K562 (cell line): Measurements from ENCODE around the gene PAQR7. TPM values are rescaled to one million over a fixed set of nuclear protein-coding genes. Genes with fewer than 3 reads are reported as not detected.

Experiments used
- ATAC-seq: fragments of 200-7000 bp; cut with Tn5 transposase; 3 replicates; pipeline ENCODE4 v1.9.1; 2020; ENCODE audit warnings: moderate library complexity
- BruUV-seq: library from RNA; stranded (reverse); fragments of 400-500 nt; replicated peaks from 2 replicates; lab custom pipeline; 2021; lab: Mats Ljungman, UMichigan
- CTCF ChIA-PET: fragments of 300-600 bp; formaldehyde crosslinking; extraction: SDS; loops from one replicate; lab custom pipeline; 2021; ENCODE audit warnings: low intra/inter-chr PET ratio; lab: Yijun Ruan, JAX
- POLR2A ChIA-PET: fragments of 300-600, 350-650 bp; sonication (Branson Sonifier 250); formaldehyde crosslinking; extraction: SDS; loops from one replicate; lab custom pipeline; 2021; ENCODE audit warnings: antibody characterized with exemption, inconsistent platforms; lab: Yijun Ruan, JAX
- DNase-seq, 4 experiments: peaks; one replicate each; pipeline versions ENCODE4 v3.0.0 to v3.0.0-alpha.2; 2011 to 2018; ENCODE audit warnings: low spot score in 3 of 4, mixed read lengths in 3 of 4; ENCODE audit errors: extremely low read depth in 1 of 4
- FAIRE-seq: peaks from 2 replicates; lab custom pipeline; 2011; peaks lifted over from hg19 to GRCh38; lab: Jason Lieb, UNC
- H2AFZ ChIP-seq: 2 replicates; pipeline ENCODE4 v1.6.0; 2011; ENCODE audit warnings: low read depth, low read length, control low read depth, inconsistent platforms
- H3K27ac ChIP-seq: fragments of 200-600 bp; 3 replicates; pipeline ENCODE4 v1.8.0; 2011; ENCODE audit warnings: low read depth, mild to moderate bottlenecking, control low read depth, inconsistent platforms, low read length, moderate library complexity, mixed read lengths; ENCODE audit errors: extremely low read depth
- H3K27me3 ChIP-seq, 2 experiments: fragments of 300-600 bp in 1 of 2; 2 replicates in 1 of 2; 3 replicates in 1 of 2; pipeline versions ENCODE4 v1.6.0 to v1.8.0; 2011; ENCODE audit warnings: inconsistent platforms in 2 of 2, low read length in 2 of 2, mild to moderate bottlenecking in 1 of 2, mixed read lengths in 1 of 2, moderate library complexity in 1 of 2; ENCODE audit not compliant: control insufficient read depth in 2 of 2, insufficient read depth in 2 of 2
- H3K36me3 ChIP-seq: fragments of 300-600 bp; 3 replicates; pipeline ENCODE4 v1.8.0; 2011; ENCODE audit warnings: mild to moderate bottlenecking, low read length, inconsistent platforms; ENCODE audit not compliant: control insufficient read depth, insufficient read depth
- H3K4me1 ChIP-seq, 2 experiments: fragments of 200-600 bp in 1 of 2; replicated peaks in 1 of 2; 2 replicates in 1 of 2; 3 replicates in 1 of 2; pipeline versions ENCODE4 v1.5.1 to v1.8.0; 2011; ENCODE audit warnings: inconsistent platforms in 2 of 2, low read length in 2 of 2, mild to moderate bottlenecking in 1 of 2, mixed read lengths in 1 of 2, moderate library complexity in 1 of 2; ENCODE audit not compliant: control insufficient read depth in 2 of 2, insufficient read depth in 2 of 2
- H3K4me2 ChIP-seq: 2 replicates; pipeline ENCODE4 v1.6.1; 2011; ENCODE audit warnings: low read length, control low read depth, inconsistent platforms, mixed read lengths; ENCODE audit not compliant: insufficient read depth
- H3K4me3 ChIP-seq: fragments of 200-600 bp; sonication (generic), shearing (Covaris generic); 2 replicates; pipeline ENCODE4 v1.5.1; 2016; ENCODE audit warnings: control low read depth, inconsistent platforms
- H3K79me2 ChIP-seq: fragments of 200-600 bp; 3 replicates; pipeline ENCODE4 v1.8.0; 2011; ENCODE audit warnings: low read length, inconsistent platforms; ENCODE audit not compliant: control insufficient read depth, insufficient read depth
- H3K9ac ChIP-seq, 2 experiments: 2 replicates each; pipeline versions ENCODE4 v1.6.0 to v1.6.1; 2011; ENCODE audit warnings: low read depth in 2 of 2, low read length in 2 of 2, control low read depth in 1 of 2, inconsistent platforms in 1 of 2, mild to moderate bottlenecking in 1 of 2, mixed read lengths in 1 of 2; ENCODE audit not compliant: insufficient read depth in 1 of 2
- H3K9me1 ChIP-seq: one replicate; pipeline ENCODE4 v1.6.0; 2011; ENCODE audit warnings: inconsistent platforms, mild to moderate bottlenecking, low read length, moderate library complexity; ENCODE audit not compliant: control insufficient read depth, insufficient read depth
- H3K9me3 ChIP-seq: replicated peaks from 2 replicates; pipeline ENCODE4 v1.5.1; 2011; ENCODE audit warnings: low read depth, low read length, inconsistent platforms; ENCODE audit not compliant: control insufficient read depth, insufficient read depth
- H4K20me1 ChIP-seq: replicated peaks from 2 replicates; pipeline ENCODE4 v1.6.1; 2011; ENCODE audit warnings: low read length, inconsistent platforms, mixed read lengths; ENCODE audit not compliant: control insufficient read depth, insufficient read depth
- ARID3B ChIP-seq: fragments of 250-450 bp; sonication (Bioruptor Pico); IDR thresholded peaks from 2 replicates; pipeline ENCODE4 v1.4.0; 2020; ENCODE audit warnings: borderline replicate concordance
- ARNT ChIP-seq, 2 experiments: fragments of 450-650 bp; IDR thresholded peaks; 2 replicates each; pipeline ENCODE4 v1.6.1; 2016; ENCODE audit warnings: mild to moderate bottlenecking in 1 of 2
- HDAC2 ChIP-seq: fragments of 450-650 bp; IDR thresholded peaks from 2 replicates; pipeline ENCODE4 v1.6.1; 2016; ENCODE audit warnings: mild to moderate bottlenecking
- HEY1 ChIP-seq: fragments of 250-450 bp; sonication (Bioruptor Pico); IDR thresholded peaks from 2 replicates; pipeline ENCODE4 v1.5.0; 2020; ENCODE audit warnings: mild to moderate bottlenecking, moderate library complexity, borderline replicate concordance
- MCM2 ChIP-seq: fragments of 450-650 bp; IDR thresholded peaks from 2 replicates; pipeline ENCODE4 v1.6.1; 2017; ENCODE audit warnings: low read depth, mild to moderate bottlenecking
- NCOR1 ChIP-seq: fragments of 450-650 bp; IDR thresholded peaks from 2 replicates; pipeline ENCODE4 v1.6.1; 2016; ENCODE audit warnings: mild to moderate bottlenecking, moderate library complexity
- NFIX ChIP-seq: fragments of 250-450 bp; sonication (Bioruptor Pico); IDR thresholded peaks from 2 replicates; pipeline ENCODE4 v1.4.0; 2020; ENCODE audit warnings: low read depth, mild to moderate bottlenecking, moderate library complexity
- RAD21 ChIP-seq, 2 experiments: fragments of 250-450 bp in 1 of 2; fragments of 450-650 bp in 1 of 2; sonication (Bioruptor Pico) in 1 of 2; formaldehyde crosslinking in 1 of 2; IDR thresholded peaks in 1 of 2; conservative IDR thresholded peaks in 1 of 2; 2 replicates each; pipeline versions ENCODE4 v1.4.0 to v1.8.0; 2020 to 2022; ENCODE audit warnings: mild to moderate bottlenecking in 2 of 2, moderate library complexity in 1 of 2
- SREBF2 ChIP-seq: sonication (generic); formaldehyde crosslinking; IDR thresholded peaks from 2 replicates; pipeline ENCODE4 v1.4.0; 2020; ENCODE audit warnings: mild to moderate bottlenecking, missing genetic modification reagents
- TFE3 ChIP-seq: fragments of 450-650 bp; formaldehyde crosslinking; IDR thresholded peaks from 2 replicates; pipeline ENCODE4 v1.4.0; 2020; ENCODE audit warnings: mild to moderate bottlenecking, mixed read lengths
- ZFX ChIP-seq: sonication (generic); formaldehyde crosslinking; IDR thresholded peaks from 2 replicates; pipeline ENCODE4 v1.8.0; 2022; ENCODE audit warnings: mild to moderate bottlenecking, missing genetic modification reagents, moderate library complexity
- ZNF696 ChIP-seq: fragments of 250-450 bp; sonication (Bioruptor Pico); conservative IDR thresholded peaks from 2 replicates; pipeline ENCODE4 v1.4.0; 2020; ENCODE audit warnings: mild to moderate bottlenecking, moderate library complexity
- WGBS: fragments of 100-300 bp; shearing (Covaris generic); methylation state at CpG from one replicate; pipeline ENCODE4 v1.1.6; 2016; ENCODE audit warnings: low coverage, mixed read lengths; ENCODE audit not compliant: insufficient coverage; ENCODE audit errors: missing lambda C conversion rate; 5-methylcytosine and 5-hydroxymethylcytosine counted together
- in situ Hi-C: fragments of 300-500 bp; cut with MboI; formaldehyde crosslinking; loops from 4 replicates; pipeline ENCODE4 v1.15.0; 2018; ENCODE audit warnings: inconsistent platforms, mixed read lengths
- intact Hi-C: fragments of 100-400 bp; cut with micrococcal nuclease; formaldehyde crosslinking; loops from 2 replicates; pipeline ENCODE4 v1.14.2; 2022
- polyA plus RNA-seq, 8 experiments: library from polyadenylated mRNA; depleted of rRNA in 4 of 8; stranded (reverse) in 5 of 8; unstranded in 3 of 8; fragments of >200 nt; fragmentation: Nextera tagmentation in 2 of 8; fragmentation: Illumina TruSeq in 1 of 8; extraction: Ambion mirVana in 2 of 8; extraction: Trizol in 1 of 8; gene quantifications; 2 replicates each; pipeline versions ENCODE4 v1.2.1 to v1.2.3, GENCODE V29; 2011 to 2014; ENCODE audit warnings: inconsistent platforms in 1 of 8, missing spikeins in 1 of 8
- total RNA-seq, 7 experiments: library from RNA; depleted of rRNA in 6 of 7; stranded (reverse); fragments of >200 nt in 6 of 7; fragmentation: Illumina TruSeq in 2 of 7; extraction: Trizol in 2 of 7; gene quantifications; 2 replicates each; pipeline versions ENCODE4 v1.2.1 to v1.2.3, GENCODE V29; 2011 to 2021; ENCODE audit warnings: low replicate concordance in 1 of 7
- TF ChIP-seq, protein P1 (sequence below): fragments of 250-450 bp; sonication (Bioruptor Pico); IDR thresholded peaks from 2 replicates; pipeline ENCODE4 v1.5.0; 2020; ENCODE audit warnings: mild to moderate bottlenecking, borderline replicate concordance

The PAQR7 gene
- total and polyA plus RNA-seq, 9 of the 15 experiments (the other 6 are each of a cell fraction or from before 2014, with no cell fraction given), result 1.1 to 5.2 (median 2.6) TPM

GRCh38 chr1:25861316-25862286, 13.9 kb downstream of the PAQR7 start:
- ATAC-seq (peak; percentile 69), FAIRE-seq (peak; percentile 57), DNase-seq (peak; percentile 51 to 92 (median 72))
- intact Hi-C loops, result loop anchor here (5.0 kb wide), 1 partner anchor 371 kb away; the partner anchor contains the start of gene CEP85
- H4K20me1 ChIP-seq, result no peaks in the 10 kb centered on the region; the same call in 1 of the 2 replicates
- in situ Hi-C loops, result no loop called here
- H3K4me3 ChIP-seq, result peak overlapping the region; percentile 1; the same call in 1 of the 2 replicates
- H3K36me3 ChIP-seq, result peaks cover 15% of the 10 kb centered on the region; the same call in 1 of the 3 replicates
- peak overlapping the region; percentile 22 for H2AFZ ChIP-seq
- ChIA-PET POLR2A (interaction anchor here (0.6 to 5.9 kb wide), 13 partner anchors 9 to 310 kb away, joined by 3 to 49 read pairs (median 4); partner anchors contain the start of gene ZNF593OS), CTCF (no interaction called here)
- H3K9ac ChIP-seq, result peak overlapping the region; percentile 84 to 95; a peak in 3 of 4 replicates
- 19% methylated on average over 15 of the region's 16 CpGs for WGBS
- H3K79me2 ChIP-seq, result peaks cover 42% of the 10 kb centered on the region
- no peaks in the 10 kb centered on the region for H3K27me3 ChIP-seq
- peak overlapping the region; percentile 93 for H3K4me2 ChIP-seq
- H3K9me1 ChIP-seq, result no peaks in the 10 kb centered on the region
- peak overlapping the region; percentile 92 for H3K27ac ChIP-seq
- BruUV-seq, result no TSS peak
- H3K4me1 ChIP-seq, result peaks cover 29 to 56% of the 10 kb centered on the region in 2 experiments
- H3K9me3 ChIP-seq, result no peaks in the 10 kb centered on the region
- no peak for TF ChIP-seq SREBF2 (CRISPR knock-in tag)
- no peak for TF ChIP-seq MCM2
- no peak for TF ChIP-seq TFE3 (CRISPR knock-in tag)
- peak; percentile 63 for TF ChIP-seq NCOR1
- TF ChIP-seq HDAC2, result peak; percentile 80; the same call in 1 of the 2 replicates
- TF ChIP-seq, protein P1, sequence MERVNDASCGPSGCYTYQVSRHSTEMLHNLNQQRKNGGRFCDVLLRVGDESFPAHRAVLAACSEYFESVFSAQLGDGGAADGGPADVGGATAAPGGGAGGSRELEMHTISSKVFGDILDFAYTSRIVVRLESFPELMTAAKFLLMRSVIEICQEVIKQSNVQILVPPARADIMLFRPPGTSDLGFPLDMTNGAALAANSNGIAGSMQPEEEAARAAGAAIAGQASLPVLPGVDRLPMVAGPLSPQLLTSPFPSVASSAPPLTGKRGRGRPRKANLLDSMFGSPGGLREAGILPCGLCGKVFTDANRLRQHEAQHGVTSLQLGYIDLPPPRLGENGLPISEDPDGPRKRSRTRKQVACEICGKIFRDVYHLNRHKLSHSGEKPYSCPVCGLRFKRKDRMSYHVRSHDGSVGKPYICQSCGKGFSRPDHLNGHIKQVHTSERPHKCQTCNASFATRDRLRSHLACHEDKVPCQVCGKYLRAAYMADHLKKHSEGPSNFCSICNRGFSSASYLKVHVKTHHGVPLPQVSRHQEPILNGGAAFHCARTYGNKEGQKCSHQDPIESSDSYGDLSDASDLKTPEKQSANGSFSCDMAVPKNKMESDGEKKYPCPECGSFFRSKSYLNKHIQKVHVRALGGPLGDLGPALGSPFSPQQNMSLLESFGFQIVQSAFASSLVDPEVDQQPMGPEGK, result no peak
- TF ChIP-seq HEY1 (CRISPR knock-in tag), result no peak
- TF ChIP-seq ZFX (CRISPR knock-in tag), result peak; percentile 36; the same call in 1 of the 2 replicates
- no peak for TF ChIP-seq NFIX (CRISPR knock-in tag)
- peak in 1 of 2 experiments; percentile 44; a peak in 1 of 4 replicates for TF ChIP-seq ARNT (IDR thresholded peaks at IDR 0.05)
- no peak for TF ChIP-seq ZNF696
- no peak for TF ChIP-seq ARID3B (CRISPR knock-in tag)
- peak in 1 of 2 experiments; percentile 8; a peak in 2 of 4 replicates for TF ChIP-seq RAD21 (CRISPR knock-in tag; conservative IDR thresholded peaks at IDR 0.05 in 1 of 2, IDR thresholded peaks at IDR 0.05 in 1 of 2)
